K562 (cell line): ENCODE results near the gene TBX6. TPM values are rescaled to one million over a fixed set of nuclear protein-coding genes. Genes with fewer than 3 reads are reported as not detected.

Experiments
- ATAC-seq: fragments of 200-7000 bp; cut with Tn5 transposase; 3 replicates; pipeline ENCODE4 v1.9.1; 2020; ENCODE audit warnings: moderate library complexity
- BruUV-seq: library from RNA; stranded (reverse); fragments of 400-500 nt; replicated peaks from 2 replicates; lab custom pipeline; 2021; lab: Mats Ljungman, UMichigan
- CTCF ChIA-PET: fragments of 300-600 bp; formaldehyde crosslinking; extraction: SDS; loops from one replicate; lab custom pipeline; 2021; ENCODE audit warnings: low intra/inter-chr PET ratio; lab: Yijun Ruan, JAX
- POLR2A ChIA-PET: fragments of 300-600, 350-650 bp; sonication (Branson Sonifier 250); formaldehyde crosslinking; extraction: SDS; loops from one replicate; lab custom pipeline; 2021; ENCODE audit warnings: antibody characterized with exemption, inconsistent platforms; lab: Yijun Ruan, JAX
- DNase-seq, 4 experiments: peaks; one replicate each; pipeline versions ENCODE4 v3.0.0 to v3.0.0-alpha.2; 2011 to 2018; ENCODE audit warnings: low spot score in 3 of 4, mixed read lengths in 3 of 4; ENCODE audit errors: extremely low read depth in 1 of 4
- FAIRE-seq: peaks from 2 replicates; lab custom pipeline; 2011; peaks lifted over from hg19 to GRCh38; lab: Jason Lieb, UNC
- H2AFZ ChIP-seq: 2 replicates; pipeline ENCODE4 v1.6.0; 2011; ENCODE audit warnings: low read depth, low read length, control low read depth, inconsistent platforms
- H3K27ac ChIP-seq: fragments of 200-600 bp; 3 replicates; pipeline ENCODE4 v1.8.0; 2011; ENCODE audit warnings: low read depth, mild to moderate bottlenecking, control low read depth, inconsistent platforms, low read length, moderate library complexity, mixed read lengths; ENCODE audit errors: extremely low read depth
- H3K27me3 ChIP-seq, 2 experiments: fragments of 300-600 bp in 1 of 2; 2 replicates in 1 of 2; 3 replicates in 1 of 2; pipeline versions ENCODE4 v1.6.0 to v1.8.0; 2011; ENCODE audit warnings: inconsistent platforms in 2 of 2, low read length in 2 of 2, mild to moderate bottlenecking in 1 of 2, mixed read lengths in 1 of 2, moderate library complexity in 1 of 2; ENCODE audit not compliant: control insufficient read depth in 2 of 2, insufficient read depth in 2 of 2
- H3K36me3 ChIP-seq: fragments of 300-600 bp; 3 replicates; pipeline ENCODE4 v1.8.0; 2011; ENCODE audit warnings: mild to moderate bottlenecking, low read length, inconsistent platforms; ENCODE audit not compliant: control insufficient read depth, insufficient read depth
- H3K4me1 ChIP-seq, 2 experiments: fragments of 200-600 bp in 1 of 2; replicated peaks in 1 of 2; 2 replicates in 1 of 2; 3 replicates in 1 of 2; pipeline versions ENCODE4 v1.5.1 to v1.8.0; 2011; ENCODE audit warnings: inconsistent platforms in 2 of 2, low read length in 2 of 2, mild to moderate bottlenecking in 1 of 2, mixed read lengths in 1 of 2, moderate library complexity in 1 of 2; ENCODE audit not compliant: control insufficient read depth in 2 of 2, insufficient read depth in 2 of 2
- H3K4me2 ChIP-seq: 2 replicates; pipeline ENCODE4 v1.6.1; 2011; ENCODE audit warnings: low read length, control low read depth, inconsistent platforms, mixed read lengths; ENCODE audit not compliant: insufficient read depth
- H3K4me3 ChIP-seq: fragments of 200-600 bp; sonication (generic), shearing (Covaris generic); 2 replicates; pipeline ENCODE4 v1.5.1; 2016; ENCODE audit warnings: control low read depth, inconsistent platforms
- H3K79me2 ChIP-seq: fragments of 200-600 bp; 3 replicates; pipeline ENCODE4 v1.8.0; 2011; ENCODE audit warnings: low read length, inconsistent platforms; ENCODE audit not compliant: control insufficient read depth, insufficient read depth
- H3K9ac ChIP-seq, 2 experiments: 2 replicates each; pipeline versions ENCODE4 v1.6.0 to v1.6.1; 2011; ENCODE audit warnings: low read depth in 2 of 2, low read length in 2 of 2, control low read depth in 1 of 2, inconsistent platforms in 1 of 2, mild to moderate bottlenecking in 1 of 2, mixed read lengths in 1 of 2; ENCODE audit not compliant: insufficient read depth in 1 of 2
- H3K9me1 ChIP-seq: one replicate; pipeline ENCODE4 v1.6.0; 2011; ENCODE audit warnings: inconsistent platforms, mild to moderate bottlenecking, low read length, moderate library complexity; ENCODE audit not compliant: control insufficient read depth, insufficient read depth
- H3K9me3 ChIP-seq: replicated peaks from 2 replicates; pipeline ENCODE4 v1.5.1; 2011; ENCODE audit warnings: low read depth, low read length, inconsistent platforms; ENCODE audit not compliant: control insufficient read depth, insufficient read depth
- H4K20me1 ChIP-seq: replicated peaks from 2 replicates; pipeline ENCODE4 v1.6.1; 2011; ENCODE audit warnings: low read length, inconsistent platforms, mixed read lengths; ENCODE audit not compliant: control insufficient read depth, insufficient read depth
- AFF4 ChIP-seq: sonication (generic); formaldehyde crosslinking; IDR thresholded peaks from 2 replicates; pipeline ENCODE4 v1.8.0; 2023; ENCODE audit warnings: mild to moderate bottlenecking, missing genetic modification reagents
- CHD2 ChIP-seq: IDR thresholded peaks from 2 replicates; pipeline ENCODE4 v1.6.1; 2011; ENCODE audit warnings: low read depth, low read length
- CREBBP ChIP-seq: IDR thresholded peaks from one replicate; pipeline ENCODE4 v1.6.1; 2012; ENCODE audit warnings: low read depth, mild to moderate bottlenecking, control low read depth, inconsistent platforms, low read length
- CUX1 ChIP-seq: fragments of 200-800 bp; sonication (Bioruptor generic); IDR thresholded peaks from 2 replicates; pipeline ENCODE4 v1.6.1; 2016; ENCODE audit warnings: missing genetic modification characterization, missing compliant biosample characterization
- LEF1 ChIP-seq: fragments of 450-650 bp; IDR thresholded peaks from 2 replicates; pipeline ENCODE4 v1.6.1; 2016; ENCODE audit warnings: mild to moderate bottlenecking
- MITF ChIP-seq: IDR thresholded peaks from 2 replicates; pipeline ENCODE4 v1.6.1; 2014; ENCODE audit warnings: antibody characterized with exemption
- NFRKB ChIP-seq: fragments of 450-650 bp; IDR thresholded peaks from 2 replicates; pipeline ENCODE4 v1.6.1; 2016; ENCODE audit warnings: low read depth
- RBM14 ChIP-seq: fragments of 200-400 bp; formaldehyde crosslinking; IDR thresholded peaks from 2 replicates; pipeline ENCODE4 v1.6.1; 2018; ENCODE audit warnings: low read depth, mild to moderate bottlenecking, low read length, moderate library complexity, borderline replicate concordance; ENCODE audit not compliant: insufficient read depth
- SLC30A9 ChIP-seq: fragments of 250-450 bp; sonication (Bioruptor Pico); IDR thresholded peaks from 2 replicates; pipeline ENCODE4 v1.8.0; 2022; ENCODE audit warnings: mild to moderate bottlenecking, moderate library complexity
- ZNF146 ChIP-seq: IDR thresholded peaks from one replicate; pipeline ENCODE4 v1.6.1; 2018; ENCODE audit warnings: missing compliant biosample characterization; ENCODE audit not compliant: unreplicated experiment
- ZNF239 ChIP-seq: fragments of 250-450 bp; sonication (Bioruptor Pico); IDR thresholded peaks from 2 replicates; pipeline ENCODE4 v1.4.0; 2020; ENCODE audit warnings: mild to moderate bottlenecking
- WGBS: fragments of 100-300 bp; shearing (Covaris generic); methylation state at CpG from one replicate; pipeline ENCODE4 v1.1.6; 2016; ENCODE audit warnings: low coverage, mixed read lengths; ENCODE audit not compliant: insufficient coverage; ENCODE audit errors: missing lambda C conversion rate; 5-methylcytosine and 5-hydroxymethylcytosine counted together
- in situ Hi-C: fragments of 300-500 bp; cut with MboI; formaldehyde crosslinking; loops from 4 replicates; pipeline ENCODE4 v1.15.0; 2018; ENCODE audit warnings: inconsistent platforms, mixed read lengths
- intact Hi-C: fragments of 100-400 bp; cut with micrococcal nuclease; formaldehyde crosslinking; loops from 2 replicates; pipeline ENCODE4 v1.14.2; 2022
- polyA plus RNA-seq, 8 experiments: library from polyadenylated mRNA; depleted of rRNA in 4 of 8; stranded (reverse) in 5 of 8; unstranded in 3 of 8; fragments of >200 nt; fragmentation: Nextera tagmentation in 2 of 8; fragmentation: Illumina TruSeq in 1 of 8; extraction: Ambion mirVana in 2 of 8; extraction: Trizol in 1 of 8; gene quantifications; 2 replicates each; pipeline versions ENCODE4 v1.2.1 to v1.2.3, GENCODE V29; 2011 to 2014; ENCODE audit warnings: inconsistent platforms in 1 of 8, missing spikeins in 1 of 8
- total RNA-seq, 7 experiments: library from RNA; depleted of rRNA in 6 of 7; stranded (reverse); fragments of >200 nt in 6 of 7; fragmentation: Illumina TruSeq in 2 of 7; extraction: Trizol in 2 of 7; gene quantifications; 2 replicates each; pipeline versions ENCODE4 v1.2.1 to v1.2.3, GENCODE V29; 2011 to 2021; ENCODE audit warnings: low replicate concordance in 1 of 7

Gene TBX6
- total and polyA plus RNA-seq, 9 of the 15 experiments (the other 6 are each of a cell fraction or from before 2014, with no cell fraction given): 0.07 to 0.58 (median 0.11) TPM; not detected in 2

GRCh38 chr16:30064729-30065101 is 27.0 kb downstream of the TBX6 start:
- Histone ChIP-seq H3K27ac (peak overlapping the region; percentile 99), H3K4me2 (peak overlapping the region; percentile 92), H2AFZ (peak overlapping the region; percentile 86), H3K9me1 (peaks cover 14% of the 10 kb centered on the region), H3K4me3 (peak overlapping the region; percentile 88), H3K79me2 (peaks cover 65% of the 10 kb centered on the region), H4K20me1 (peaks cover 37% of the 10 kb centered on the region), H3K36me3 (peaks cover 36% of the 10 kb centered on the region), H3K9me3 (no peaks in the 10 kb centered on the region), H3K4me1 (peaks cover 41 to 60% of the 10 kb centered on the region in 2 experiments), H3K9ac (peak overlapping the region; percentile 93 to 100), H3K27me3 (no peaks in the 10 kb centered on the region)
- in situ Hi-C loops (no loop called here), intact Hi-C loops (loop anchor here (10.0 kb wide), 2 partner anchors 310 to 590 kb away; partner anchors contain the start of genes FBRS, MYL11, PRR14 and TBC1D10B)
- CTCF ChIA-PET: no interaction called here
- BruUV-seq: no TSS peak
- POLR2A ChIA-PET: interaction anchor here (0.6 to 2.7 kb wide), 10 partner anchors 8 to 647 kb away, joined by 3 to 29 read pairs (median 6); partner anchors contain the start of gene TBX6
- FAIRE-seq (no peak), DNase-seq (peak in 1 of 4 experiments; percentile 52), ATAC-seq (peak; percentile 4; the same call in 1 of the 3 replicates)
- WGBS: 0% methylated on average over 18 of the region's 25 CpGs
- TF ChIP-seq CREBBP: no peak
- TF ChIP-seq NFRKB: 0 out of 2 replicates have a peak, but pooled peaks have one; percentile 15
- TF ChIP-seq CUX1 (CRISPR knock-in tag): peak; percentile 77
- no peak for TF ChIP-seq RBM14
- TF ChIP-seq AFF4 (CRISPR knock-in tag): no peak
- TF ChIP-seq ZNF146: no peak
- TF ChIP-seq MITF: peak; percentile 32; the same call in 1 of the 2 replicates
- no peak for TF ChIP-seq ZNF239 (CRISPR knock-in tag)
- no peak for TF ChIP-seq LEF1
- no peak for TF ChIP-seq CHD2
- TF ChIP-seq SLC30A9: no peak
